Fibroblast of gingiva (primary cell): Measurements from ENCODE around the gene PTPN6.

Source experiments
- DNase-seq: peaks from one replicate; pipeline ENCODE4 v3.0.0-alpha.2; 2011; ENCODE audit warnings: low read depth

The PTPN6 gene

DNA sequence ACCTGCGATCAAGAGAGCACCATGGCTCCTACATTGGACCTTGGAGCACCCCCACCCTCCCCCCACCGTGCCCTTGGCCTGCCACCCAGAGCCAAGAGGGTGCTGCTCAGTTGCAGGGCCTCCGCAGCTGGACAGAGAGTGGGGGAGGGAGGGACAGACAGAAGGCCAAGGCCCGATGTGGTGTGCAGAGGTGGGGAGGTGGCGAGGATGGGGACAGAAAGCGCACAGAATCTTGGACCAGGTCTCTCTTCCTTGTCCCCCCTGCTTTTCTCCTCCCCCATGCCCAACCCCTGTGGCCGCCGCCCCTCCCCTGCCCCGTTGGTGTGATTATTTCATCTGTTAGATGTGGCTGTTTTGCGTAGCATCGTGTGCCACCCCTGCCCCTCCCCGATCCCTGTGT is 9.4 kb upstream of the PTPN6 start:
- no peak for DNase-seq

DNA sequence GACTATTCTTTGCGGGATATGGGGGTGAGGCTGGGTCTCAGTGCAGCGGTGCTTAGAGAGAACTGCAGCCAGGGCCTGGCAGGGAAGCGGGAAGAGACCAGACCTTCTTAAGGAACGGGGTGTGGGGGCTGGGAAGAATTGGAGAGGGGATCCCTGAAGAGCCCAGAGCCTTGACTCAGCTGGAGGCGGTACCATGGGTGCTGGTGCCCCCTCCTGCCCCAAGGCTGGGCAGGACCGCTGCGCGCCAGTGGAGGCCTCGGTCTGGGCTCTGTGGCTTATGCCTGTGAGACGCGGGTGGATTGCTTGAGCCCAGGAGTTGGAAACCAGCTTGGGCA is 8.9 kb upstream of the PTPN6 start:
- DNase-seq, result peak; percentile 32

DNA sequence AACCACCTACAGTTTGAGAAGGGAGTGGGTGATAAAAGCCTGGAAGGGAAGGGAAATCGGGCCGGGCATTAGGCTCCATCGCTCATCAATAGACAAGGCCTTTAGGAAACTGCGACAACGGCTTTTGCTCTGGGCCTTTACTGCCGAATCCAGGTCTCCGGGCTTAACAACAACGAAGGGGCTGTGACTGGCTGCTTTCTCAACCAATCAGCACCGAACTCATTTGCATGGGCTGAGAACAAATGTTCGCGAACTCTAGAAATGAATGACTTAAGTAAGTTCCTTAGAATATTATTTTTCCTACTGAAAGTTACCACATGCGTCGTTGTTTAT is 7.8 kb upstream of the PTPN6 start:
- DNase-seq, result peak; percentile 94

DNA sequence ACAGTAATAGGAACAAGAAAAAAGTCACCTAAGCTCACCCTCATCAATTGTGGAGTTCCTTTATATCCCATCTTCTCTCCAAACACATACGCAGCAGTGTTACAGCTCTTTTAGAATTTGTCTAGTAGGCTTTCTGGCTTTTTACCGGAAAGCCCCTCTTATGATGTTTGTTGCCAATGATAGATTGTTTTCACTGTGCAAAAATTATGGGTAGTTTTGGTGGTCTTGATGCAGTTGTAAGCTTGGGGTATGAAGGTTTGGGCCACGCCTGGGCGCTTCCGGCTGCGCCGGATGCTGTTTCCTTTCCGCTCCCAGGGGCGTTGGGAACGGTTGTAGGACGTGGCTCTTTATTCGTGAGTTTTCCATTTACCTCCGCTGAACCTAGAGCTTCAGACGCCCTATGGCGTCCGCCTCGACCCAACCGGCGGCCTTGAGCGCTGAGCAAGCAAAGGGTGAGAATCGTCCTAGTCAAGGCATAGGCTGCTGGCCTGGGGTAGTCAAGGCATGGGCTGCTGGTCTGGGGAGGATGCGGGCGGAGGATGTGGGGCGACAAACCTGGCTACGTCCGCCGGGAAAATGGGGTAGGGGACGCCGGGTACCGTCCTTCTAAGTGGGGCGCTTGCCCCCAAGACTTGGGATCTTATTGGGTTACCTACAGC is 7.3 kb upstream of the PTPN6 start, which contains the start of the genes C12orf57 and RNU7-1:
Gene C12orf57, plus strand, starts transcription at position 301 of the 659 bp plus-strand sequence. Its CDS starts 100 bp downstream, at position 401.
Gene RNU7-1, plus strand, starts transcription at position 95 of the 659 bp plus-strand sequence.
- peak; percentile 84 for DNase-seq

DNA sequence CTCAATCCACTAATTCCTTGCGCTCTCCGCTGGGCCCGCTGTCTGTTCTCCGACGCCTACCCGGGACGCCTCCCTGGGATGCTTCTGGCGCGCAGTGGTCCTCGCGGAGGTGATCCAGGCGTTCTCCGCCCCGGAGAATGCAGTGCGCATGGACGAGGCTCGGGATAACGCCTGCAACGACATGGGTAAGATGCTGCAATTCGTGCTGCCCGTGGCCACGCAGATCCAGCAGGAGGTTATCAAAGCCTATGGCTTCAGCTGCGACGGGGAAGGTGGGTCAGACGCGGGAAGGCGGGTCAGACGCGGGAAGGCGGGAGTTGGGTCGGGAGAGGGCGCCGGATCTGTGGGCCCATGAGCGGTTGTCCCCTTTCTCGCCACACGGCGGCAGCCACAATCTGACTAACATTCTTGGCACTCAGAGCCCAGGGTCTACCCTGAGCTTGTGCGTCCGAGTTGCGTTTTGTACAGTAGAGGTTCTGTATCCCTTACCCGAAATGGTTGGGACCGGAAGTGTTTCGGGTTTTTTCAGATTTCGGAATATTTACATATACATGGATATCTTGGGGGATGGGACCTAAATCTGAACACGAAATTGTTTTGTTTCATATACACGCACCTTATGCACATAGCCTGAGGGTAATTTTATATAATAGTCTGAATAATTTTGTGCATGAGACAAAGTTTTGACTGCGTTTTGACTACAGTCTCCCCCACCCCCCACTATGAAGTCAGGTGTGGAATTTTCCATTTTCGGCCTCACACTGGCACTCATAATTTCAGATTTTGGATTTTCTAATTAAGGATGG is 6.6 kb upstream of the PTPN6 start:
- DNase-seq, result peak; percentile 90

DNA sequence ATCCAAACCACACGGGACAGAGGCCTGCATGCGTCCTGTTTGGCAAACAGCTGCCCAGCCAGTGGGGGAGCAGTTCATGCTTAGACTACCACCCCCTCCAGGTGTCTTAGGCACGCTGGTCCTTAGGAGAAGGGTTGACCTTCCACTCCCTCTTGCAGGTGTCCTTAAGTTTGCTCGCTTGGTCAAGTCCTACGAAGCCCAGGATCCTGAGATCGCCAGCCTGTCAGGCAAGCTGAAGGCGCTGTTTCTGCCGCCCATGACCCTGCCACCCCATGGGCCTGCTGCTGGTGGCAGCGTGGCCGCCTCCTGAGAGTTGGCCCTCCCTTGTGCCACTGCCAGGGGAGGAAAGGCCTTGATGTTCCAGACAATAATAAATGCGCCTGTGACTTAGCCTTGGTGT is 5.5 kb upstream of the PTPN6 start:
- no peak for DNase-seq

DNA sequence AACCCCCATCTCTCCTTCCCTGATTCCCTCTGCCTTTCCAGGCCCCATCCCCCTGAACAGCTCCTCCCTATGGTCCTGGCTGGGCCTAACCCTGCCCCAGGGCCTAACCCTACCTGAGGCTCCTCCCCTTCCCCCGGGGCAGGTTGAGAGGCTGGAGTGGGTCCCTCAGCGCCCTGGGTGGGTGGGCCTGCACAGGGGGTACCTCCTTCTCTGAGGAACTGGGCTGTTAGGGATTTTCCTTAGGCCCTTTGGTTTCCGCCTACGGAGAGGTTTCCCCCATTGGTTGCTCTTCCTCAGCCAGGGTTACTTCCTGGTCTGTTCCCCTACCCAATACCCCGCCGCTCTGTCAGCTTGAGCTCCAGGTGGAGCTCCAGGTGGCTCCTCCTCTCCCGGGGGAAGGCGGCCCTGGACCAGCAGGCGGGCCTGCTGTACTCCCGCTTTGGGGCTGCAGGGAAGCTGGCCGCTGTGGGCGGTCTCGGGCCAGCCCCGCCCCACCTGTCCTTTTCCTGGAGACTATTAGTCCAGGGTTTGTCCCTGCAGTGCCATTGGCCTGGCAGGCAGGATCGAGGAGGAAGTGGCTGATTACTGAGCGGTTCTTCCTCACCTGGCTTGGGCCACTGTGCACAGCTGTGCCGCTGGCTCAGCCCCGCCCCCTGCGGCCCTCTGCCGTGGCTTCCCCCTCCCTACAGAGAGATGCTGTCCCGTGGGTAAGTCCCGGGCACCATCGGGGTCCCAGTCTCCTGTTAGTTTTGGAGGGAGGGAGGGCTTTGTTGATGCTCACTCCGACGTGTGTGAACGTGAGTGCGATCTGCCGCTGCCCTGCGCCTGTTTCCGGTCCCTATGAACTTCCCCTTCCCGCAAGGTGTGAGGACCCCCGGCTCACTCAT is 4.9 kb upstream of the PTPN6 start:
- DNase-seq, result no peak

DNA sequence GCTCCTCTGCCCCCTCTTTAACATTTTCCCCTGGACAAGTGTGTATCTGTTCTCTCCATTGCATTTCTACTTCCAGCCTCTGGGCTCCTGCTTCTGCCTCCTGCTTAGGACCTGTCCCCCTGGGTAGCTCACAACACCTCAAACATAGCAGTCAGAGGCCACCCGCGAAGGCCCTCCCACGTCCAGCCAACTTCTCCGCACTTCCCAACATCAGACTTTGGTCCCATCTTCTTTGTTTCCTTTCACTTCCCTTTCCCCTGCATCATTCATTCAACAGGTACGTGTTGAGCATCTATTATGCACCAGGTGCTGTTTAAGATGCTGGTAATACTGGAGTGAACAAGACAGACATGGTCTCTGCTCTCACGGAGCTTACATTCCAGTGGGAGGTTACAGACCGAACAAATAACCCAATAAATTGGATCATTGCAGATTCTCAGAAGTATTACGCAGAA is 4.2 kb upstream of the PTPN6 start:
- DNase-seq, result no peak

DNA sequence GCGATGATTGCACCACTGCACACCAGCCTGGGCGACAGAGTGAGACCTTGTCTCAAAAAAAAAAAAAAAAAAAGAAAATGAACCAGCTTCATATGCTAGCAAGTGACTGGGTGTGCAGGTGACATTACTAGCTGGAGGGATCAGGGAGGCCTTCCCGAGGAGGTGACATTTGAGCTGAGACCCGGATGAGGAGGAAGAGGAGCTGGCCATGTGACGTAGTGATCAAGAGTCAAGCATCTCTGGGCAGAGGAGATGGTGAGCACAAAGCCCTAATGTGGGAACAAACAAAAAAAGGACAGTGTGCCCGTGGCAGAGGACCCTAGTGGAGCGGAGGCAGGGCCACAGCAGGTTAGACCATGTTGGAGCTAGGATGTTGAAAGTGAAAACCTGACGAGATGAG is 3.5 kb upstream of the PTPN6 start:
- no peak for DNase-seq

DNA sequence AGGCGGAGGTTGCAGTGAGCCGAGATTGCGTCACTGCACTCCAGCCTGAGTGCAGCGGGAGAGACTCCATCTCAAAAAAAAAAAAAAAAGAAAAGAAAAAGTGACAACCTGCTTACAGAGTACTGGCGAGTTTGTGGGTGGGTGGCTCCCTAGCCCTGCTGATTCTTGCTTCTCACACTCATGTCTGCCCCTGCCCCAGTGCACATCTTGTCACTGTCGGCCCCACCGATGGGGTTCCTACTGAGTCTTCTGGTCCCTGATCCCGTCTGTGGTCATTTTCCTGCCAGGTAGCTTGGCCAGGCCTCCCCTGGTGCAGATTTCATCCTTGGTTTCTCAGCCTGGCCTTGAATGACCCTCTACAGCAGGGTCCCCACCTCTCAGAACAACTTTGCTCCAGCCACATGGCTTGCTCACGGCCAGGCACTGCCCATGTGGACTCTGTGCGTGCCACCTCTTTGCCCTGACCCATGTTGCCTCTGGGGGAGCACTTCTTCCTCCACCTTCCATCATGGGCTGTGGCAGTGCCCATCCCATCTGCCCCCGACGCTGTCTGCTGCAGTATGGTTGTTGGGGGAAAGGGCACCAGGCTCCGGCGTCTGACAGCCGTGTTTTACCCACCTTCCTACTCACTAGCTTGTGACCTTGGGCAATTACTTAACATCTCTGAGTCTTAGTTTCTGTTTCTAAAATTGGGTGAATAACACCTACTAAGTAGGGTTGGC is 2.1 kb upstream of the PTPN6 start:
- no peak for DNase-seq

DNA sequence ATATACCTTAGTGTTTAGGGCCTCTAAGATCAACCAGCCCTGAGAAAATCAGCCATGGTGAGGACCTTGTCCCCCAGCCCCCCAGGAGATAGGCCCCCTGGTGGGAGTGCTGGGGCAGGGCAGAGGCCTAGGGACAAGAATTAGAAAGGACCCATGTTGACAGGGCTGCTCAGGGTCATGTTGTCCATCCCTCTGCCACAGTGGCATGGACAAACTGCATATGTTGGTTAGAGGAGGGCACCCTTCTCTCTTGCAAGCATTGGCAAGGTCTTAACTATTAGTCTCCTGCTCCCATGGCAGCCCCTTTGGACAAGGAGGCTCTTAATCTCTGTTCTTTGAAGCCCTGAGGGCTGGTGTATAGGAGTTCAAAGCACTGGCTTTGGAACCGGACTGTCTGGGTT is 755 bp upstream of the PTPN6 start:
- DNase-seq, result no peak

DNA sequence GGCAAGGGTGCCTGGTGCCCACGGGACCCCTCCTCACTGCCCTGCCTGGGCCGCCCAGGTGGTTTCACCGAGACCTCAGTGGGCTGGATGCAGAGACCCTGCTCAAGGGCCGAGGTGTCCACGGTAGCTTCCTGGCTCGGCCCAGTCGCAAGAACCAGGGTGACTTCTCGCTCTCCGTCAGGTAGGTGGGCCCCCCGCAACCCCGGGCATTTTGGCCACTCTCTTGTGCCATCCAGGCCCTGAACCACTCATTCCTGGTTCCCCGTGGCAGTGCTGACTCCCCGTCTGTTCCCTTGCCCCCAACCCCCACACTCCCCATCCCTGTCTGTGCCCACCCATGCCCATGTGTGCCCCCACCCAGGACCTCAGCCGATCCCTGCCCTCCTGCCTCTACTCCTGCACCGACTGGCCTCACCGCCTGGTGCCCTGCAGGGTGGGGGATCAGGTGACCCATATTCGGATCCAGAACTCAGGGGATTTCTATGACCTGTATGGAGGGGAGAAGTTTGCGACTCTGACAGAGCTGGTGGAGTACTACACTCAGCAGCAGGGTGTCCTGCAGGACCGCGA is 480 bp downstream of the PTPN6 start:
- no peak for DNase-seq

DNA sequence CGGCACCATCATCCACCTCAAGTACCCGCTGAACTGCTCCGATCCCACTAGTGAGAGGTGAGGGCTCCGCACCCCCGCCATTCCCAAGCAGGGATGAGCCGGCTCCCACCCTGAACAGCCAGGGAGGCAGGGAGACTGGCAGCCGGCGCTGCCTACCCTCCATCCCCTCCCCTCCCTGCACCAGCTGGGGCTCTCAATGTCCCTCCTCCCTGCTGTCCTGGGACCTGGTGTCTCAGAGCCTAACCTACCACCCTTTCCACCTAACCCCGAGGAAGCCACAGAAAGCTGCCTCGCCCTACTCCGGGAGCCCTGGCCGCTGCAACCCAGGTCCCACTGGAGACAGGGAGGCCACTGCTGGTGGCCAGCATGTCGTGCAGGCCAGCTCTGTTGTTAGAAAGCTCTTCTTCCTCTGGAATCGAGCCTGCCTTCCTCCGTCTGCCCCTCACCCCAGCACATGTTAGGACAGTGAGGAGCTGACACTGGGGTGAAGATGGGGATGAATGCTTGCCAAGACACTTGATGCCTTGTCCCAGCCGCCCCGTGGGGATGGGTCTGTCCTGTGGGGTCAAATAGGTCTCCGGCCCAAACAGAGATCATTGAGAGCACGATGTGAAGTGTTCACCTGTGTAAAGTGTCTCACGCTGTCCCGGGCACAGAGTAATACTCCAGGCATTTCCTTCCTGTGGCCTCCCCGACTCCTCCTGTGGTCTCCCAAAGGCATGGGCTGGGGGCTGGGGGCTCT is 1.1 kb downstream of the PTPN6 start:
- DNase-seq, result no peak

DNA sequence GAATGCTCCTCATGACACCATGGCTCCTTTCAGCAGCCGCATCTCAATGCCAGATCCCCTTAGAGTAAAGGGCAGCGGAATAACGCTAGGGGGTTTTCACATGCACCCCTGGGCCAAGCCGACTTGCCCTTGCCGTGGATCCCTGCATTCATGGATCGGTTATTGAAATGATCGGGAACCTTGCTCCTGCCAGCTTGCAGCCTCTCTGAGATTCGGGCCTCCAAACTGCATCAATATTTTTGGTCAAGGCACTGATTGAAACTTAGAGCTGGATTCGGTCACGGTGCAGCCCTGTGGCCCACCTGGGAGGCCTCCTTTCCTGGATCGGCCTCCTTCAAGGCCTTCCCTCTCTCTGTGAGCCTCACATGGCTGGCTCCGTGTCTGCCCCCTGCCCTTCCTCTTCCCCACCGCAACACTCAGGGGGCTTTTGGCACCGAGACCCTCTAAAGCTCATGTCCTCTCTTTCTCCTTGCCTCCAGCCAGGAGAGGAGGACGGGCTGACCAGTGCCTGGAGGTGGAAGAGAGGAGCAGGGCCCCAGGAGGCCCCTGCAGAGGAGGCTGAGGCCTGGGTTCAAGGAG is 1.8 kb downstream of the PTPN6 start:
- DNase-seq, result no peak

DNA sequence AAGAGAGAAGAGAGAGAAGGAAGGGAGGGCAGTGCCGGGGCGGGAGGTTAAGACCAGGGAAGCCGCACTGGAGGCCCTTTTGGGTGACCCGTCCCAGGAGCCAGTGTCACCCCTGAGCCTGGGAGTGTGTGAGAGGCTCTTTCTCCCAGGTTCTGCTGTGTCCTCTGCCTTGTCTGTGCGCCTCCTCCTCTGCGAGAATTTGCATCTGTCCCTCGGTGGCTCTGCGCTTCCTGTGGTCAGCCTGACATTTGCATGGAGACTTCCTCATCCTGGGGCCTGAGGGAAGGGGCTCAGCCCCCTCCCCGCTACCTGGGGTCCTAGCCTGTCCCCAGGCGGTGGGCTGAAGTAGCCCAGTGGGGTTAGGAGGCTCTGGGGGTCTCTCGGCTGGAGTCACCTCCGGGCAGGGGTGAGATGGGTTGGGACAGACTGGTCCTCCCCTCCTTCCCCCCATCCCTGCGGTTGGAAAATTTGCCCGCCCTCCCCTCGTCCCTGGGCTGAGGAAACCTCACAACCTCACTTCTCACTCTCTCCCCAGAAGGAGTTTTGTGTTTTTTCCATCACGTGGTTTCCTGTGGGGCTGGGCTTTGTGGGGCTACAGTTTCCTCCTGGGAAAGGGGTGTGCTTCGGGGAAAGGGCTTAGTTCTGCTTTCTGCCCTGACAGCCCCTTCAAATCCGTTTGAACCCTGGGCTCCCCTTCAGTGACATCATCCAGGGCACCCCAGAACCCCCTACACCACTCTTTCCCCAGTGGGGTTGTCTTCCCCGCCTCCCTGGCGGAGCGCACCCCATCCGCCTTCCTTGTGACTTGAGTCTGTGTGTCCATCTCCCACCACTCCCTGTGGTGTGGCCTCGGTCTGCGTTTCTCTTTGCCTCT is 2.5 kb downstream of the PTPN6 start:
- no peak for DNase-seq

DNA sequence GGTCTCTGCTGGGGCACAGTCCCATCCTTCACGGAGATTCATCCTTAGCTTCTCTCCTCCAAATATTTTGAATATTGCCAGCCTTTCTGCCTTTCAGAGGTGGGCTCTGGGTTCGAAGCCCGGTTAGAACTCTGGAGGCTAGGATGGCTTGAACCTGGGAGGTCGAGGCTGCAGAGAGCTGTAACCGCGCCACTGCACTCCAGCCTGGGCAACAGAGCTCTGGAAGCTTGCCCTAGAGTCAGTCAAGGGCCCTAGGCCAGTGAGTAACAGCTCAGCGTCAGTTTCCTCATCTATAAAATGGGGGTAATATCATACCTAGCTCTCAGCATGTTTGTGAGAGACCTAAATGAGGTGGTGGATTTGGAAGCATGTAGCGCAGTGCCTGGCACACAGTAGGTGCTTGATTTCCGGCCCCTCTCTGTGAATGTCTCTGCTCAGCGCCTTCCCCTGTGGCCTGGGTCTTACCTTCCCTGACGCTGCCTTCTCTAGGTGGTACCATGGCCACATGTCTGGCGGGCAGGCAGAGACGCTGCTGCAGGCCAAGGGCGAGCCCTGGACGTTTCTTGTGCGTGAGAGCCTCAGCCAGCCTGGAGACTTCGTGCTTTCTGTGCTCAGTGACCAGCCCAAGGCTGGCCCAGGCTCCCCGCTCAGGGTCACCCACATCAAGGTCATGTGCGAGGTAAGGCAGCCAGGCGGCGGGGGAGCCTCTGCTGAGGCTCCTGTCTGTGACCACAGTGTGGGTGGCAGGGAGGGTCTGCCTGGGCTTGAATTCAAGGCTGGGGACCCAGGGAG is 3.4 kb downstream of the PTPN6 start:
- no peak for DNase-seq

DNA sequence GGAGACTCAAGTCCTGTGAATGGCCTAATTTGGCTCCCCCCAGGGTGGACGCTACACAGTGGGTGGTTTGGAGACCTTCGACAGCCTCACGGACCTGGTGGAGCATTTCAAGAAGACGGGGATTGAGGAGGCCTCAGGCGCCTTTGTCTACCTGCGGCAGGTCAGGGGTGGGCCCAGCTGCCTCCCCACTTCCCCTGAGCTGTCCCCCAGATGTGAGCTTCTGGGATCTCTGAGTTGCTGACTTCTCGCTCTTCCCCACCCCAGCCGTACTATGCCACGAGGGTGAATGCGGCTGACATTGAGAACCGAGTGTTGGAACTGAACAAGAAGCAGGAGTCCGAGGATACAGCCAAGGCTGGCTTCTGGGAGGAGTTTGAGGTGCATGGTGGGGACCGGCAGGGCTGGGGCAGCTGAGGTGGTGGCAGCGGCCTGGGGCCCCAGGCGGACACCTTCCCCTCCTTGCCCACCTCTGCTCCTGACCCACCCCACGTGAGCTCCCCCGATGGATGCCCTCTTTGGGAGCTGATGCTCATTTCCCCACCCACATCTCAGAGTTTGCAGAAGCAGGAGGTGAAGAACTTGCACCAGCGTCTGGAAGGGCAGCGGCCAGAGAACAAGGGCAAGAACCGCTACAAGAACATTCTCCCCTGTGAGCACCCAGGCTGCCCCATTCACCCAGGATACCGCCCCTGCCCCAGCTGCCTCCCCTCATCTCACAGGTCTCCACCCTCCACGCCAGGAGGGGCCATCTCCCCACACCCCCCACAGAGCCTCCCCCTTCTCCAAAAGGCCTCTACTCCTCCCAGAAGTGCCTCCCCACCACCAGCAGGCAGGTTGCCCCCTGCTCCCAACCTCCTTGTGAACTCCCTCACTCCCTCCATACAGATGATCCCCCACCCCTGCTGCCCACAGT is 4.2 kb downstream of the PTPN6 start:
- no peak for DNase-seq
